ENCODE data around the gene PXMP2.

The PXMP2 gene

DNA sequence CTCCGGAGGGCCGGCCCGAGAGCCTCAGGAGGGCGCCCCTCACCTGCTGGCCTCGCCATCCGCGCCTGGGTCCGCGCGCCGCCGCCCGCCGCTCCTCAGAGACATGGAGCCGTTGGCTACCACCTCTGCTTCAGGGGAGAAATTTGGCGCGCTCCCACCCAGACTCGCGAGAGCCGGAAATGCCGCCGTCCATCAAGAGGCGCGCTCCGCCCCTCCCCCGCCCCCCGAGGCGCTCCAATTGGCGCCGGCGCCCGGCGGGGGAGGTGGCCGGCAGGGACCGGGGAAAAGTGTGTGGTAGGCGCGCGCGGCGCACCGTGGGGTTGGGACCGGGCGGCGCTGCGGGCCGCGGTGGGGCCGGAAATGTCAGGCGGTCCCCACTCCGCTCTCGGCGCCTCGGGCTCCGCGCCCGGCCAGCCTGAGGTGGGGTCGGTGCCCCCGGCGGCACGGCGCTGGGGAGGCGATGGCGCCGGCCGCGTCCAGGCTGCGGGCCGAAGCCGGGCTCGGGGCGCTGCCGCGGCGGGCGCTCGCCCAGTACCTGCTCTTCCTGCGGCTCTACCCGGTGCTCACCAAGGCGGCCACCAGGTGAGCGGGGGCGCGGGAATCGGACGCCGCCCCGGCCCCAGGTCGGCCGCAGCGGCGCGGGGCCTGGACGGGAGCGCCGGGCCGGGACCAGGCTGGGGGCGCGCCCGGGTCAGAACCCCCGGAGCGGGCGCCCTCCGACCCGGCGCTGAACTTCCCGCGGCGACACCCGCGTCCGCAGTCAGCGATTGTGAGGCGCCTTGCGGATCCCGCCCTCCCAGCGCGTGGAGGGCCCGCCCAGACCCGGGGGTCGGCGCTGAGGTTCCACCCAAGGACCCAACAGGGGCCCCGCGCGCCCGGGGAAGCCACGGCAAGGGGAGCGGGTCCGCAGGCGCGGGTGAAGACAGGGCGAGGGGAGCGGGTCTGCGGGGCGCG is at the start of gene PXMP2, which contains the start of gene POLE:
PXMP2 (plus strand) TSS at position 377 of the 954 bp plus-strand sequence; CDS start at position 461, 84 bp downstream.
POLE (minus strand) TSS at position 132 of the 954 bp plus-strand sequence; CDS start at position 105, 27 bp downstream.
- no peak for FAIRE-seq

DNA sequence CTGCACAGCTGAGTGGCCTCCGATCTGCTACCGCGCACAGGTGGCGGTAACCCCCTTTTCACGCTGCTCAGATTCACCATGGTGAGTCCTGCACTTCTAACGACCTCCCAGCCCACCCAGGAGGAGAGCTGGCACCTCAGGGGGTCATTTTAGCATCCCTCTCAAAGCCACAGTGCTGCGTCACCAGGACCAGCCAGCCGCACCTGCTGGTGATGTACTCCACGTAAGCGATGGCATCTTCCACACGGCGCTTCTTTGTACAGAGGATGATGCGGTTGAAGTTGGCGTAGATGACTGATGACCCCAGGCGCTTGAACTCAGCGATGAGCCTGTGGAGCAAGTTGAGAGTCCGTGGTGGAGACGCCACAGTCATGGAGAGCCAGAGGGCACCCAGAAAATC is 49.6 kb upstream of the PXMP2 start:
- FAIRE-seq = no peak

DNA sequence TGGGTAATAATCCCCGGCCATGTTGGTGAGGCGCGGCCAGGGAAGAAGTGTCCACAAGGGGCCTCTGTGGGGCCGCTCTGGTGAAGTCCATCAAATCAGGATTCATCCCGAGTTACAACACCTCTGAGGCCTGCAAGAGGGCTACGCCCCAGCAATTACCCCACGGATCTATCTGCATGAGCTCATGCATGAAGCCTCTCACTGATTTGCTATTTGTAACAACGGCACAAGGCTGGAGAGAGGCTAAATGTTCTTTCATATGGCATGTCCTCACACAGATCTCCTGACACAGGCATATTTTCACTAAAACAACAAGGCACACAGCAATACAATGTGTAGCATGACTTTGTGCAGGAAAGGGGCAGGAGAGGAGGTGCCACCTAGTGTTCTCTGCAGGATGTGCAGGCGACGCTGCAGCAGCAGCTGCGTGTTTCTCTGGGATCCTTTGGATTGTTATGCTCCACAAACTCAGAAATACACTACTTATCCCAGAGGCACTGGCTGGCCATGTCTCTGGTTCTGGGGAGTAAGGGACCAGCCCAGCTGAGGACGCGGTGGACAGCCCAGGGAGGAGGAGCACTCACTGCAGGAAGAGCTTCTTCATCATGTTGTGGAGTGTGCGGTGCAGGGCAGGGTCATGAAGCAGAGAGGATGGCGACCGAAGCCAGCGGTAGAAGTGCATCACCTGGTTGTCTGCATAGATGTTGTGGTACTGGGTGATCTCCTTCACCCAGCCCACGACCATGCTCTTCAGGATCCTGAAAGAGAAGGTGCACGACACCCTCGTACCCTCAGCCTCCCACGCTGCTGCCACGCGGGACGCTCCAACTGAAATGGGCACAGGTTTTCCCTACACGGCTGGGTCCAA is 48.6 kb upstream of the PXMP2 start:
- FAIRE-seq = peak; percentile 92

GRCh38 chr12:132639956-132640520 is 47.3 kb upstream of the PXMP2 start:
- no peak for FAIRE-seq

- FAIRE-seq = no peak
Observed at GRCh38 chr12:132640936-132641335, 46.5 kb upstream of the PXMP2 start.

DNA sequence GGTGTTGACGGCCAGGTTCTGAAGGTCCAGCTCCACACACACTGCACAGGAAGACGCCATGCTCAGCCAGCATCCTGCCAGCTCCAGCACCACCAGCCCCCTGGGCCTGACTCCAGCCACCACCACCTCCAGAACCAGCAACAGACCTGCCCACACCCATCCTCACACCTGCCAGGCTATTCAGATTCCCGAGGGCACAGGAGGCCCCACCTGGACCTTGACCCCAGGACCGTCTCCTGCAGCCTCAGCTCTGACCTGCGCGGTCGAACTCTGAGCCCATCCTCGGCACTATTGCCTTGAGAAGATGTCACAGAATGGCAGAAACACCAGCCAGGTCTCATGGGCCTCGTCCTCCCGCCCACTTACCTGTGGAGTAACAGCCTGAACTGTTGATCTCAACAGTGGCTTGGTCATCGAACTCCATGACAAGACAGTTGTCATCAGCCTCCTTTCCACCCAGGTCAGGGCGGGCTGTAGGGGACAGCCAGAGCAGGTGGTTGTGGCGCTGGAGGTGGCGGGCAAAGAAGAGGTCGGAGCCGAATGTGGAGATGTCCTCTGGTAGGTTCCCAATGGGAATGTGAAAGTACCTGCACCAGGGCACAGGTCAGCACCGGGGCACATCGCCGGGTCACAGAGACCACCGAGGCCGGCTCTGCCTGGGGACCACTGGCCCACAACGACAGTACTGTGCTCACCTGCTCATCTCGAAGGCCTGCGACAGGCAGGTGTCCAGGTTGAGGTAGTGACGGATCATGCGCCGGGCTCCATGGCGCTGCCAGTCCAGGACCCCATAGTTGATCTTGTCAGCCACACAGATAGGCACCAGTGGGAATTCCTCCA is 45.4 kb upstream of the PXMP2 start:
- FAIRE-seq = no peak

DNA sequence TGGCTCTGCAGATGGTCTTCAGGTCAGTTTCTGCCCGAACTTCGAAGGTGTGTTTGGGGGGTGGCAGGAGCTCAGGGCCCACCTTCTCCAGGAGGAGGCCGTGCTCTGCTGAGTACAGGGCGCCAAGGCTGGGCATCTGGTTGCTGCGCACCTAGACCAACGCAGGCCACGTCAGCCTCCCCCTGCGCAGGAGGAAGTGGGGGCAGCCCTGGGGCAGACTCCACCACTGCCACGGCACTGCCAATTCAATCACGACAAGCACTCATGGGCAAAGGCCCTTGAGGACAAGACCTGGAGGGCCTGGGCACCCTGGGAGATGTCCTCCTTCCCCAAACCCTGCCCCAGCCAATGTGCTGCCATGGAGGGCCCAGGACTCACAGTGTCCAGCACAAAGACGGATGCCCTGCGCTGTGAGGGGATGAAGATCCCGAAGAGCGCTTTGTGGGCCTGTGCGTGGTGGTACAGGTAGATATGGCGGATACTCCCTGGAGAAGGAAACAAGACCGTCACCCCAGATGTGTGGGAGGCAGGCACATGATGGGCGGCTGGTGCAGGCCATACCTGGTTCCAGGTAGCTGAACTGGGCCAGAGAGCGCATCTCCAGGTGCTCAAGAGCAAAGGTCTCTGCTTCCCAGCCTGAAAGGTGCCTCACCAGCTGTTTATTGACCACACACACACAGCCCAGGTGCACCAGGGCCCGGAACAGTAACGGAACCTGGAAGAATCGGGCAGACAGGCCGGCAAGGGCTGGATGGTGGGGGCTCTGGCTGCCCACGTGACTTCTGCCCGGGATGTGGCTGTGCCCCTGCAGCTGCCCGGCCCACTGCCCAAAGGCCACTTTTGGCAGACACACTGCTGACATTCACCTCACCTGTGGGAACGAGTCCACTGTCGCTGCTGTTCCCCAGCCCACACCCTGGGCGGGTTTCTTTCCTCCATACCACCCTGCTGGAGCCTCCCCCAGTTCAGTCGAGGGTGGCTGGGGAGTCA is 44.2 kb upstream of the PXMP2 start:
- no peak for FAIRE-seq

DNA sequence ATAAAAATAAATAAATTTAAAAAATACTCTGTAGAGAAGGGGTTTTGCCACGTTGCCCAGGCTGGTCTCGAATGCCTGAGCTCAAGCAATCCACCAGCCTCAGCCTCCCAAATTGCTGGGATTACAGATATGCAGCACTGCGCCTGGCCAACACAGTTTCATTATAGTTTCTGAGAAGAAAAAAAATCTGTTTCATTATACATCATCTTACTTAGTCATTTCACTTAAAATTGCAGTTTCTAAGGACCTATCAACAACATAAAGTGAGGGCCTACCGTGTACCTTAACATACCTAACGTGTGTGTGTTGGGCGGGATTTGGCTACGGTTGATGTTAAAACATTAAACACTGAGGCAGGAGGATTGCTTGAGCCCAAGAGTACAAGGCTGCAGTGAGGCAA is 40.5 kb upstream of the PXMP2 start:
- FAIRE-seq = no peak

- FAIRE-seq = no peak
Observed at GRCh38 chr12:132647858-132648257, 39.5 kb upstream of the PXMP2 start.

- no peak for FAIRE-seq
Observed at GRCh38 chr12:132648616-132649225, 38.7 kb upstream of the PXMP2 start.

GRCh38 chr12:132649226-132649945 is 38.0 kb upstream of the PXMP2 start:
- no peak for FAIRE-seq

- no peak for FAIRE-seq
Observed at GRCh38 chr12:132651444-132652100, 35.8 kb upstream of the PXMP2 start.

- FAIRE-seq = no peak
Observed at GRCh38 chr12:132653567-132654290, 33.7 kb upstream of the PXMP2 start.

GRCh38 chr12:132657004-132657727 is 30.2 kb upstream of the PXMP2 start:
- no peak for FAIRE-seq

GRCh38 chr12:132658149-132658894 is 29.1 kb upstream of the PXMP2 start:
- FAIRE-seq = no peak

GRCh38 chr12:132659146-132659545 is 28.2 kb upstream of the PXMP2 start:
- no peak for FAIRE-seq

- FAIRE-seq = no peak
Observed at GRCh38 chr12:132660052-132660451, 27.3 kb upstream of the PXMP2 start.

All from G401.6 (cell line).